ENCODE measurements around the gene HHATL.

HHATL gene

GRCh38 chr3:42698216-42698910 is 4.2 kb downstream of the HHATL start:
- no peak for DNase-seq (ENCODE audit: low spot score)

GRCh38 chr3:42697289-42698051 is 5.1 kb downstream of the HHATL start:
- no peak for DNase-seq (ENCODE audit: low spot score)

GRCh38 chr3:42696356-42697288 is 6.0 kb downstream of the HHATL start:
- no peak for DNase-seq (ENCODE audit: low spot score)

- no peak for DNase-seq (ENCODE audit: low spot score)
Measured at GRCh38 chr3:42694366-42694765, 8.2 kb downstream of the HHATL start.

GRCh38 chr3:42693530-42693930 is 9.1 kb downstream of the HHATL start:
- no peak for DNase-seq (ENCODE audit: low spot score)

- no peak for DNase-seq (ENCODE audit: low spot score)
Measured at GRCh38 chr3:42692667-42693529, 9.7 kb downstream of the HHATL start.

- DNase-seq (ENCODE audit: low spot score): no peak
Measured at GRCh38 chr3:42691816-42692666, 10.6 kb downstream of the HHATL start.

GRCh38 chr3:42690766-42691680 is 11.6 kb downstream of the HHATL start:
- DNase-seq (ENCODE audit: low spot score): no peak

- DNase-seq (ENCODE audit: low spot score): no peak
Measured at GRCh38 chr3:42690191-42690590, 12.4 kb downstream of the HHATL start.

- DNase-seq (ENCODE audit: low spot score): no peak
Measured at GRCh38 chr3:42689421-42690014, 13.1 kb downstream of the HHATL start.

- no peak for DNase-seq (ENCODE audit: low spot score)
Measured at GRCh38 chr3:42688487-42689420, 13.8 kb downstream of the HHATL start.

GRCh38 chr3:42688016-42688415 is 14.6 kb downstream of the HHATL start:
- no peak for DNase-seq (ENCODE audit: low spot score)

- no peak for DNase-seq (ENCODE audit: low spot score)
Measured at GRCh38 chr3:42686832-42687650, 15.6 kb downstream of the HHATL start.

- DNase-seq (ENCODE audit: low spot score): no peak
Measured at GRCh38 chr3:42685891-42686820, 16.4 kb downstream of the HHATL start.

GRCh38 chr3:42685363-42685881 is 17.2 kb downstream of the HHATL start, which contains the start of gene KLHL40:
Gene KLHL40 (plus strand): TSS chr3:42685537. CDS start chr3:42685619, 82 bp downstream.
- DNase-seq (ENCODE audit: low spot score): no peak

Data from Ammon's horn (tissue), 1 donor.